Measurements from ENCODE around the gene TP53TG5. TPM values are rescaled to one million over a fixed set of nuclear protein-coding genes. Genes with fewer than 3 reads are reported as not detected.

Gene TP53TG5
- total RNA-seq, 1 experiment from 2014 or later, result not detected

DNA sequence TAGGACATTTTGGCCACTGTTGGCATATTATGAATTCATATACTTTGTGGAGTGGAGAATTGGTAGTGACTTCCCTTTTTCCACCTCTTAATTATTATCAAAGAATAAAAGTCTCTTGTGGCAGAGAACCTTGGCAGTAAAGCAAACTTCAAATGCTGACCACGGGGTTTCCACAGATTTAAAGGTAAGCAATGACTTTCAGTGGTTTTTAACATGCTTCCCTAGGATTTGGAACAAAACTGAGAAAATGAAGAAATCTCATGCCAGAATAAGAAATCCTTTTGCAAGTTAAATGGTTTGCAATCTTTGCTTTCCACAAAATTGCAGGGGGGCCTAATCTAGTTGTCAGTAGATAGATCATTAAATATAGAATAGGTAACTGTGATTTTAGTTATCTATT lies 27.9 kb downstream of the TP53TG5 start:
- CTCF ChIA-PET, result no interaction called here
- intact Hi-C loops (cut with micrococcal nuclease), result no loop called here
- Histone ChIP-seq H3K27ac (ENCODE audit: low read length) (no peak overlapping the region), H3K4me2 (ENCODE audit: low read length) (no peak overlapping the region), H2AFZ (ENCODE audit: low read length) (no peak overlapping the region), H3K36me3 (ENCODE audit: low read depth, low read length) (no peaks in the 10 kb centered on the region), H4K20me1 (ENCODE audit: low read length) (peaks cover 23% of the 10 kb centered on the region), H3K9ac (ENCODE audit: low read length) (no peak overlapping the region), H3K4me1 (ENCODE audit: insufficient read depth, low read length) (peaks cover 32% of the 10 kb centered on the region), H3K4me3 (ENCODE audit: low read length) (no peak overlapping the region), H3K79me2 (ENCODE audit: low read length) (peaks cover 30% of the 10 kb centered on the region), H3K27me3 (ENCODE audit: low read length) (no peaks in the 10 kb centered on the region), H3F3A (ENCODE audit: low read length, unreplicated experiment) (peaks cover 21% of the 10 kb centered on the region), H3K9me2 (replicated peaks; ENCODE audit: low read length) (no peaks in the 10 kb centered on the region), H3K9me3 (ENCODE audit: low read length) (no peaks in the 10 kb centered on the region)
- ATAC-seq, result no peak
- TF ChIP-seq, protein P1, sequence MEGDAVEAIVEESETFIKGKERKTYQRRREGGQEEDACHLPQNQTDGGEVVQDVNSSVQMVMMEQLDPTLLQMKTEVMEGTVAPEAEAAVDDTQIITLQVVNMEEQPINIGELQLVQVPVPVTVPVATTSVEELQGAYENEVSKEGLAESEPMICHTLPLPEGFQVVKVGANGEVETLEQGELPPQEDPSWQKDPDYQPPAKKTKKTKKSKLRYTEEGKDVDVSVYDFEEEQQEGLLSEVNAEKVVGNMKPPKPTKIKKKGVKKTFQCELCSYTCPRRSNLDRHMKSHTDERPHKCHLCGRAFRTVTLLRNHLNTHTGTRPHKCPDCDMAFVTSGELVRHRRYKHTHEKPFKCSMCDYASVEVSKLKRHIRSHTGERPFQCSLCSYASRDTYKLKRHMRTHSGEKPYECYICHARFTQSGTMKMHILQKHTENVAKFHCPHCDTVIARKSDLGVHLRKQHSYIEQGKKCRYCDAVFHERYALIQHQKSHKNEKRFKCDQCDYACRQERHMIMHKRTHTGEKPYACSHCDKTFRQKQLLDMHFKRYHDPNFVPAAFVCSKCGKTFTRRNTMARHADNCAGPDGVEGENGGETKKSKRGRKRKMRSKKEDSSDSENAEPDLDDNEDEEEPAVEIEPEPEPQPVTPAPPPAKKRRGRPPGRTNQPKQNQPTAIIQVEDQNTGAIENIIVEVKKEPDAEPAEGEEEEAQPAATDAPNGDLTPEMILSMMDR (conservative IDR thresholded peaks at IDR 0.05; ENCODE audit: low read depth, low read length), result no peak
- TF ChIP-seq EZH2phosphoT487 (IDR thresholded peaks at IDR 0.05; ENCODE audit: borderline replicate concordance, low read length) (no peak), EZH2 (IDR thresholded peaks at IDR 0.05; ENCODE audit: low read length, unreplicated experiment) (no peak)
- no peak for DNase-seq
- POLR2A ChIA-PET (ENCODE audit: unreplicated experiment), result no interaction called here
- no TSS peak for BruUV-seq (replicated peaks)

DNA sequence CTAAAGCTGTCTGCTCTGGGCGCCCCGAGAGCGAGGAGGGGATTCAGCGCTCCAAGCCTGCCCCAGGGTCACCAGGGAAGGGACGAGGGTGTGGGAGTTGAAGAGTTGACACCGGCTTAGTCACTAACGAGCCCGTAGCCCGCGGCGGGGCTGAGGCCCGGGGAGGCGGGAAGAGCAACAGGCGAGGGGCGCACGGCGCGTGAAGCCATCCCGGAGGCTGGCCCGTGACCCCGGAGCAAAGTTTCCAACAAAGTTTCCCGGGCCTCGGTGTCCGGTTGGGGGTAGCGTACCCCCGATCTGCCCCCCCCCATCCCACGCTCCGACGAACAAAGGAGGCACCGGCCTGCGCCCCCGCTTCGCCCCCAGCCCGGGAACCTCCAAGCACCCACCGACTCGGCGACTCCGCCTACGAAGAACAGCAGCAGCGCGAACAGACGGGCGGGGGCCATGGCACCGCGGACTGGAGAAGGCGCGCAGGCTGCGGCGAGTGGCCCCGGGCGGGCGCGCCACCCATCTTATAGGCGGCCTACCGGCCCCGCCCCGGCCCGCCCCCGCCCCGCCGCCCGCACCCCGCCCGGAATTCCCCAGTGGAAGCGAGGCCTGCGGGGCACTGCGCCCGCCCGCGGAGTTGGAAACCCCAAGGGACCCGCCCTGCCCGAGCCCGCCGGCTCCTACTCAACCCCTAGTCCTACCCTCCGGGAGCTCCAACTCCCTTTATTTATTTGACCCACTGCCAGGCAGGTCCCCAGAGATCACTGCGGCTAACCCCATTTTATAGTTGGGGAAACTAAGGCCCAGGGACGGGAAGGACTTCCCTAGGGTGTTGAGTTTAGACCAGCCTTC lies 30.0 kb downstream of the TP53TG5 start, which contains the start of gene SDC4:
TSS of gene SDC4 (minus strand) at position 489 of the 843 bp plus-strand sequence. CDS start at position 449, 40 bp downstream.
- peak; percentile 71 for DNase-seq
- H3F3A ChIP-seq (ENCODE audit: low read length, unreplicated experiment), result peaks cover 21% of the 10 kb centered on the region
- peak within 1 kb of the TSS; percentile 98 for H3K4me2 ChIP-seq (ENCODE audit: low read length)
- H3K9me2 ChIP-seq (replicated peaks; ENCODE audit: low read length), result no peaks in the 10 kb centered on the region
- H3K4me3 ChIP-seq (ENCODE audit: low read length), result peak within 1 kb of the TSS; percentile 97
- peak; percentile 20 for ATAC-seq
- peaks cover 45% of the 10 kb centered on the region for H3K4me1 ChIP-seq (ENCODE audit: insufficient read depth, low read length)
- no peaks in the 10 kb centered on the region for H3K36me3 ChIP-seq (ENCODE audit: low read depth, low read length)
- BruUV-seq (replicated peaks), result no TSS peak
- TF ChIP-seq, protein P1 (conservative IDR thresholded peaks at IDR 0.05; ENCODE audit: low read depth, low read length), result no peak
- TF ChIP-seq EZH2 (IDR thresholded peaks at IDR 0.05; ENCODE audit: low read length, unreplicated experiment), result no peak
- no peak for TF ChIP-seq EZH2phosphoT487 (IDR thresholded peaks at IDR 0.05; ENCODE audit: borderline replicate concordance, low read length)
- ChIA-PET CTCF (interaction anchor here (0.6 to 1.4 kb wide), 4 partner anchors 13 to 36 kb away, joined by 3 to 5 read pairs (median 4); partner anchors contain the start of gene SYS1), POLR2A (ENCODE audit: unreplicated experiment) (interaction anchor here (1.0 kb wide), 2 partner anchors 11 to 14 kb away, joined by 3 read pairs; no protein-coding TSS in a partner anchor)
- peaks cover 48% of the 10 kb centered on the region for H3K79me2 ChIP-seq (ENCODE audit: low read length)
- intact Hi-C loops (cut with micrococcal nuclease), result loop anchor here (10.0 kb wide), 1 partner anchor 427 kb away; no protein-coding TSS in a partner anchor
- H3K27ac ChIP-seq (ENCODE audit: low read length), result peak within 1 kb of the TSS; percentile 95
- H3K27me3 ChIP-seq (ENCODE audit: low read length), result no peaks in the 10 kb centered on the region
- peak within 1 kb of the TSS; percentile 88 for H2AFZ ChIP-seq (ENCODE audit: low read length)
- H3K9me3 ChIP-seq (ENCODE audit: low read length), result no peaks in the 10 kb centered on the region
- H4K20me1 ChIP-seq (ENCODE audit: low read length), result peaks cover 23% of the 10 kb centered on the region
- H3K9ac ChIP-seq (ENCODE audit: low read length), result peak within 1 kb of the TSS; percentile 91
